GM18505 (cell line): ENCODE measurements around the gene SUPT4H1.
"Not testable (repeated sequence)": the region's sequence is repeated elsewhere in the genome, so short reads cannot be mapped to it uniquely, and the experiment has no call there.

Source experiments
- ATAC-seq: cut with Tn5 transposase; IDR thresholded peaks from one replicate; pipeline ENCODE4 v1.9.1; 2021; ENCODE audit not compliant: unreplicated experiment
- POLR2A ChIP-seq: IDR thresholded peaks from 4 replicates; pipeline ENCODE4 v1.6.1; 2011; ENCODE audit warnings: borderline replicate concordance; ENCODE audit not compliant: insufficient read depth, insufficient read length; ENCODE audit errors: extremely low read depth

Gene SUPT4H1

DNA sequence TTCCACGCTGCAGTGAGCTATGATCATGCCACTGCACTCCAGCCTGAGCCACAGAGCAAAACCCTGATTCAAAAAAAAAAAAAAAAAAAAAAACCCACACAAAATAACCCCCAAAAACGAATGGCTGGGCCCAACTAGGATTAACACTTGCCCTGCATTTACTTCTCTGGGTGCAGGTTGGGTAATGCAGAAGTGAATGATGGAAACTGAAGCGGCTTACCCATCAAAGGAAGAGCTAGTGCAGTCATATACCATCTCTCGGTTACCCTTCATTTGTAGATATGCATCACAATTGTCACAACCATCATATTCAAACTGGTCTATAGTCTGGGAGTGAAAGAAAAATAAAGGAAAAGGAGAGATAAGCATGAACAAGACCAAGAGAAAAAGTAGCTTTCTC is 819 bp downstream of the SUPT4H1 start:
- TF ChIP-seq POLR2A: no peak
- no peak for ATAC-seq

DNA sequence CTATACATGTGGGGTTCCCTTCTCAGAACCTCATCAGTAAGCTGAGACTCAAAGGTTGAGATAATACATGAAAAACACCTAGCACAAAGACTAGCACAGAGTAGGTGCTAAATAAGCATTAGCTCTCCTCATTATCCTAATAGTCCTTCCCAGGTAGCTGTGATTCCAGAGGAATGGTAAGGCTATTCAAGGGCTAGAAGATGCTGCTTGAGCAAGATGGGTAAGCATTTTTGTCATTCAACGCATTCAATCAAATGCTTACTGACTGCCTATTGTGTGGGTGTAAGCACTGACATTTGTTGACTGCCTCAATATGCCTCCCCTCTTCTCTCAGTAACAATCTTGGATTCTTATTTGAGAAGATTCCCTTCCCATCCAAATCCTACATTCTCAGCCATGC is 4.0 kb downstream of the SUPT4H1 start:
- no peak for TF ChIP-seq POLR2A

DNA sequence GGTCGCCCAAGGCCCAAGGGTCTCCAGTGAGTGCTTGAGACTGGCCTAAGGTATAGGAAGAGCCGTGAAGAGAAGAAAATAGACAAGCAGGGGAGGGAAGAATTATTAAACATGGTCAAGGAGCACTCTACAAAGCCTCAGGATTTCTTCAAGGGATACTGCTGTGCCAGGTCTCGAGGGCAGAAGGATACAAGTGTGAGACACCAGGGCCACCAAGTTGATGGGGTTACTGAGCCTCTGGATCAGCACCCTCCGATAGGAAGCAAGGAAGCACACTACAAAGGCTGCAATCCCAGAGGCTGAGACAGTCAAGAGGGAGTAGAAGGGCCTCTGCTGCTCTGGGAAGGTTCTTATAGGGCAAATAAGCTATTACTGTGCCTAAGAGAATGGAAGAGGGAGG is 6.5 kb downstream of the SUPT4H1 start:
- no peak for TF ChIP-seq POLR2A

More for the DNA sequence above, 4.0 kb downstream of the SUPT4H1 start:
- no peak for ATAC-seq

DNA sequence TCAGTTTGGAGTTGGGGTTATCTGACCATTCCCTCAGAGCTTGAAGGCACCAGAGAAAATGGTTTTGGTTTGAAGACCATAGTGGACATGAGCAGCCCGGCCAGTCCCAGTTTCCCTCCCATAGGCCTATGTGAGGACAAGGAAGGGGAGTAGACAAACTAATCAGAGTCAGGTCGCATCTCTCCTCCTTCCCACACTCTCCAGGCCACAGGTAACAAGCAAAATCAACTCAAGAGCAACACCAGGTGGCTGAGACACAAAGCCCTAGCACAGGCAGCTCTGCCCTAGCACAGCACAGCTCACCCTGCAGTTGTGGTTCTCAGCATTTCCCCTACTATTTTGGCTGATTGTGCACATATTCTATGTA is 7.2 kb downstream of the SUPT4H1 start:
- TF ChIP-seq POLR2A: no peak
- ATAC-seq: peak; percentile 33

More for the DNA sequence above, 6.5 kb downstream of the SUPT4H1 start:
- no peak for ATAC-seq

DNA sequence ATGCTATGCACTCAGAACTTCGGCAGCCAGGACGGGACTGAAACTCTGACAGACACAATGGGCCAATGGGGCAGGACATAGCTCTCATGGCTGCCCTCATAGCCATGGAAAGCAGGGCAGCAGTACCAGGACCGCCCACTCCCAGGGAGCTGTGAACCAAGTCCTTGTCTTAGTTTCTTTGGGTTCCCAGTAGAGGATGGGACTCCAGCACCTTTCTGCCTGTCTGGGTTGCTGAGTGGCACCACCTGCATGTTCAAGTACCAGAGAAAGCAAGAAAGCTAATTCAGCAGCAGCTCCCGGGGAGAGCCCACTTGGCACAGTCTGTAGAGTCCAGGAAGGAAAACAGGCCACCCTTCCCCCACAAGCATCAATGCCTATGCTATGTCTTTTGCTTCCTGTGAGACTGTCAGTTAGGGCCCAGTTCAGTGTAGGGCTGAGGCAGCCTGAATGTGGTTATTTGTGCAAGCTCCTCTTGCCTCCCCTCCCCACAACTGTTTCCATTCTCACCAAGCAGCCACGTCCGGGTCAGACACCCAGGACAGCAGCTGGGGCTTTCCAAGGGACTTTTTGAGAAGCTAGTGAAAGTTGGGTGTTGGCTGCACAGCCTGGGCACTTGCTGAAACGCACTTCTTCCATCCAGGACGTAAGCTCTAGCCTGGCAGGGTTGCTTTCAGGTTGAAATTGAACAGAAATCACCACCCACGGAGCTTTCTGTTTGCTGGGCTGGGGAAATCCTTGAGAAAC is 7.8 kb downstream of the SUPT4H1 start:
- TF ChIP-seq POLR2A: peak; percentile 81
- ATAC-seq: peak; percentile 81

DNA sequence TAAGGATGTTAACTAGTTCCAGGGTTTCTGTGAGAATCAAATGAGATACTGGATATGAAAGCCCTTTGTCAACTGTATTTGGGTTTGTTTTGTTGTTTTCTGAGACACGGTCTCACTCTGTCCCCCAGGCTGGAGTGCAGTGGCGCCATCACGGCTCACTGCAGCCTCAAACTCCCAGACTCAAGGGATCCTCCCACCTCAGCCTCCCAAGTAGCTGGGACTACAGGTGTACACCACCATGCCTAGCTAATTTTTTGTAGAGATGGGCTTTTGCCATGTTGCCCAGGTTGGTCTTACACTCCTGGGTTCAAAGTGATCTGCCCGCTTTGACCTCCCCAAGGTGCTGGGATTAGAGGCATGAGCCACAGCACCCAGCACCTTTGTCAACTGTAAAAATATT is 8.9 kb downstream of the SUPT4H1 start:
- TF ChIP-seq POLR2A: no peak
- no peak for ATAC-seq

DNA sequence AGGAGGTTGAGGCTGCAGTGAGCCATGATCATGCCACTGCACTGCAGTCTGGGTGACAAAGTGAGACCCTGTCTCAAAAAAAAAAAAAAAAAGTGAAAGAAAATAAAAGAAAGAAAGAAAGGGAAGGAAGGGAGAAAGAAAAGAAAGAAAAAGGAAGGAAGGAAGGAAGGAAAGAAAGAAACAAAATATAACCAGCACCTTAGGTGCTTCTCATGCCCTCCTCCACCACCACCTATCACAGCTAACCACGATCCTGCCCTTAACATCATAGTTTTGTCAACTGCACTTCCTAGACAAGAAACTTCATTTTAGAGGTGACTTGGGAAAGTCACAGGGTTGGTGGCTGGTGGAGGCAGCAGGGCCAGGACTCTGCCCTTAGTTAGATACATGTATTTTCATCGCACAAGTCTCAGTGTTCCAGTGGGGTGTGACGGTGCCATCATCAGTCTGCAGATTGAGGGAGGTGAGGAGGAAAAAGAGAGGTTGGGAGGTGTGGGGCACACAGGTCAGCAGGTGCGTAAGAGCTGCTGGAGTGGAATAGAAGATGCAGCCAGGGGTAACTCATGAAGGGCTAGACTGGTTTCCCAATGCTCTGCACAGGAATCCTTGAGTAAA is 10.0 kb downstream of the SUPT4H1 start:
- no peak for ATAC-seq
- TF ChIP-seq POLR2A: no peak

DNA sequence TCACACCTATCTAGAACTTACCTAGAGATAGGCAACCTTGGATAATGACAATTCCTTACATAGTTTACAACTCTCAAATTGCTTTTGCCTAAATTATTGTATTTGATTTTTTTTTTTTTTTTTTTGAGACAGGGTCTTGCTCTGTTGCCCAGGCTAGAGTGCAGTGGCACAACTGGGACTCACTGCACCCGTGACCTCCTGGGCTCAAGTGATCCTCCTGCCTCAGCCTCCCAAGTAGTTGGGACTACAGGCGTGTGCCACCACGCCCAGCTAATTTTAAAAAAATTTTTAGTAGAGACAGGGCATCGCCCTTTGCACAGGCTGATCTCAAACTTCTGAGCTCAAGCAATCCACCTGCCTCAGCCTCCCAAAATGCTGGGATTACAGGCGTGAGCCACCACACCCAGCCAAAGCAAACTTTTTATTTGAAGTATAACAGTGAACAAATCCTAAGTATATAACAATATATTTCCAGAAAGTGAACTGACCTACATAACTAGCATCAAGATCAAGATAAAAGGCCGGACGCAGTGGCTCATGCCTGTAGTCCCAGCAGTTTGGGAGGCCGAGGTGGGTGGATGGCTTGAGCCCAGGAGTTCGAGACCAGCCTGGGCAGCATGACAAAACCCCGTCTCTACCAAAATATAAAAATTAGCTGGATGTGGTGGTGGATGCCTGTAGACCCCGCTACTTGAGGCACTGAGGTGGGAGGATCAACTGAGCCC is 10.7 kb downstream of the SUPT4H1 start:
- ATAC-seq: not testable (repeated sequence)

DNA sequence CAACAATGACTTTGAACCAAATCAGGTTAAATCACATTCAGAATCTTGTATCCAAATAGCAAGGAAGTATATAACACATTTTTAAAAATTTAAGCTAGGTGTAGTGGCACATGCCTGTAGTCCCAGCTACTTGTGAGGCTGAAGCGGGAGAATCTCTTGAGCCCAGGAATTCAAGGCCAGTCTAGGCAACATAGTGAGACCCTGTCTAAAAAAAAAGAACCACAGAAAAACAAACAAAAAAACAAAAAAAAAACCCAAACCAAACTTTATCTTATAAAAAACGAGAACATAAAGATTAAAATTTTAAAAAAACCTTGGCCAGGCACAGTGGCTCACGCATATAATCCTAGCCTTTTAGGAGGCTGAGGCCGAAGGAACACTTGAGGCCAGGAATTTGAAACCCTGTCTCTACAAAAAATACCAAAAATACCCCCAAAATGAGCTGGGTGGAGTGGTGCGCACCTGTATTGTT is 11.6 kb downstream of the SUPT4H1 start:
- no peak for TF ChIP-seq POLR2A
- no peak for ATAC-seq

DNA sequence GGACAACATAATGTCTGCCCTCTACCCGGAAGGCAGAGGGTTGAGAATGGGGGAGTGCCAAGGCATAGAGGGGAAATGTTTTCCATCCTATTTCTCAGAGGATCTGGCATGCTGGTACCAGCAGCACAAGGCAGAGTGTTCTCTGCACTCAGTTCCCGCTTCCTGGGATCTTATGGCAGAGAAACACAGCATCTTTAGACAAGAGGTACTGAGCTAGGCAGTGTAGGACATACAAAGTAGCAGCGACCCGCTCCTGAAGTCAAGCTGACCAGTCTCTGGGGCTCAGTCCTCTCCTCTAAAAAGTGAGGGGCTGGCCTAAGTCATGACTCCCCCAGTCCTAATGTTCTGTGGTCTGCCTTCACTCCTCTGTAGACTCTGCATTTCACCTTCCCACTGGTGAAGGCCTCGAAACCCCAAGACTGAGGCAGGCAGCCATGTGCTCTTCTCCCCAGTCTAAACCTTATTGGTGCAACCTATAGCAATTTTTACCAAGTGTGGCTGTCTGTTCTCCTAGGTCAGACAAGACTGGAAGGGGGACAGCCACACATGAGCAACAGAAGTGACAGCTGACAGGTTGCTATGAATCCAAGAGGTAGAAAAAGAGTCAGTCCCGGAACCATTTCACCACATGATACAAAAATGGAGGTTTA is 12.1 kb downstream of the SUPT4H1 start:
- no peak for ATAC-seq
- no peak for TF ChIP-seq POLR2A

DNA sequence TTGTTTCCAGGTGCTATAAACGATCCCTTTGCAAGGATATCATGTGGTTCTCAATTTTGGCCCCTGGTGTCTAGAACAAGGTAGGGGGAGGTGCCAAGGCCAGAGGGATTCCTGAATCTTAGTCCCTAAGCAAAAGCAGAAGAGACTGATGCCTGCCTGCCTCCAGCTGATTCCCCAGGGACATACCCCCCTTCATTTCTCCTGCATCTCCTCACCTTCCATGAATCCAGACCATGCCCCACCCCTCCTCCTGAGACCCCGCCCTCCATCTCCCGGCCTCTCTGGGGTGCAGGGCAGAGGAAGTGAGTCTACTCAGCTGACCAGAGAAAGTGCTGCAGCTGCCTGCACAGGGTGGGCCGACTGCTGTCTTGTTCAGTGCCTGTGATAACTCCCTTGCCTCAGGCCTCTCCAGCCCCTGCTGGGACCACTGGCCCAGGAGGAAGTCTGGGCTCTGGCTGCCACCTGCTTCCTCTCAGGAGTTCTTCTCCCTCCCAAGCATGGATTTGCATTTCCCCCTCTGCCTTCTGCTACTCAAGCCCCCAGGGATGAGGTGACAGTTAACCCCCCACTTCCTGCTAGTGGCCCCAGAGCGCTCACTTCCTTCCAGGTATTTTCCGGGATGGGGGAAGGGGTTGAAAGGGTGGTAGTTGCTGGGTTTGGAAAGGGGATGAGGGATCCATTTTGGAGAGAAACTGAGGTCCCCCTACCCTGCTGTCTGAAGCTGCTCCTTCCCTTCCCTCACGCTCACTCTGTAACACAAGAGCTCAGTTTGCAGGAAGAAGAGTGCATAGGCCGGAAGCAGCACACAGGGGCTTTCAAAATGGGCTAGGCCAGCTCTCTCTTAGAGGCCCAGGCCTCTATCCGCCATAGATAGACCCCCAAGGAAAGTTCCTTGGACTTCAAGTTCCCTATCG is 12.9 kb downstream of the SUPT4H1 start:
- ATAC-seq: no peak
- TF ChIP-seq POLR2A: no peak

DNA sequence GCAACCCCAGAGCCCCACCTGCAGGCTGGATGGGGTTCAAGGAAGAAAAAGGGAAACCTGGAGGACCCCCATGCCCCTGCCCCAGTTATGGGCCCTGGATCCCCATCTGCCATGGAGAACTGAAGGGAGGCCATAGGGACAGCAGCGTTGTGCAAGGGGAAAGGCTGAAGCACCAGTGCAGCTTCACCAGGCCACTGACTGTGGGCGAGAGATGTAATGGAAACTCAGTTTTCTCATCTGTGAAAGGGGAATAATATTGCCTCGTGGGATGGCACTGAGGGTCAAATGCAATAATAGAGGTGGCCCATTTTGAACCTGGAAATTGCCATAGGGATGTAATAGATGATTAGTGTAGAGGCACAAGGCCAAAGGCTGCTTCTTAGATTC is 13.6 kb downstream of the SUPT4H1 start:
- ATAC-seq: no peak
- no peak for TF ChIP-seq POLR2A
